Chondrocyte (in vitro differentiated cells): Measurements from ENCODE around the gene RGL4. TPM values are rescaled to one million over a fixed set of nuclear protein-coding genes. Genes with fewer than 3 reads are reported as not detected.

Experiments used
- DNase-seq: peaks from one replicate; pipeline ENCODE4 v3.0.0; 2021; ENCODE audit warnings: mixed read lengths, low spot score
- H3K27ac Mint-ChIP-seq: one replicate; pipeline ENCODE4 v1.8.0; 2021; ENCODE audit warnings: mild to moderate bottlenecking, moderate library complexity, mixed read lengths; ENCODE audit not compliant: unreplicated experiment
- H3K27me3 Mint-ChIP-seq: 2 replicates; pipeline ENCODE4 v1.8.0; 2021; ENCODE audit warnings: low read depth, mixed read lengths
- H3K36me3 Mint-ChIP-seq: 2 replicates; pipeline ENCODE4 v1.8.0; 2021; ENCODE audit warnings: low read depth, mixed read lengths
- H3K4me1 Mint-ChIP-seq: 2 replicates; pipeline ENCODE4 v1.8.0; 2021; ENCODE audit warnings: low read depth, mild to moderate bottlenecking, mixed read lengths
- H3K4me3 Mint-ChIP-seq: one replicate; pipeline ENCODE4 v1.8.0; 2021; ENCODE audit warnings: mild to moderate bottlenecking, moderate library complexity, mixed read lengths; ENCODE audit not compliant: unreplicated experiment
- H3K9me3 Mint-ChIP-seq: 2 replicates; pipeline ENCODE4 v1.8.0; 2021; ENCODE audit warnings: low read depth, mixed read lengths
- total RNA-seq: library from RNA; stranded (reverse); gene quantifications from 3 replicates; pipeline ENCODE4 v1.2.1, GENCODE V29; 2021
- TF ChIP-seq, protein P1 (sequence below): fragments of 200-600 bp; sonication (generic); IDR thresholded peaks from 2 replicates; pipeline ENCODE4 v1.5.0; 2021; ENCODE audit warnings: antibody characterized with exemption, mild to moderate bottlenecking, moderate library complexity

The RGL4 gene
- total RNA-seq, 1 donor from 2014 or later, result not detected

GRCh38 chr22:23693979-23694680 is 3.3 kb downstream of the RGL4 start:
- Mint-ChIP-seq H3K27me3 (no peaks in the 10 kb centered on the region), H3K9me3 (no peaks in the 10 kb centered on the region), H3K36me3 (peaks cover 26% of the 10 kb centered on the region), H3K4me3 (no peak overlapping the region), H3K27ac (no peak overlapping the region), H3K4me1 (no peaks in the 10 kb centered on the region)
- DNase-seq, result peak; percentile 51
- TF ChIP-seq, protein P1, sequence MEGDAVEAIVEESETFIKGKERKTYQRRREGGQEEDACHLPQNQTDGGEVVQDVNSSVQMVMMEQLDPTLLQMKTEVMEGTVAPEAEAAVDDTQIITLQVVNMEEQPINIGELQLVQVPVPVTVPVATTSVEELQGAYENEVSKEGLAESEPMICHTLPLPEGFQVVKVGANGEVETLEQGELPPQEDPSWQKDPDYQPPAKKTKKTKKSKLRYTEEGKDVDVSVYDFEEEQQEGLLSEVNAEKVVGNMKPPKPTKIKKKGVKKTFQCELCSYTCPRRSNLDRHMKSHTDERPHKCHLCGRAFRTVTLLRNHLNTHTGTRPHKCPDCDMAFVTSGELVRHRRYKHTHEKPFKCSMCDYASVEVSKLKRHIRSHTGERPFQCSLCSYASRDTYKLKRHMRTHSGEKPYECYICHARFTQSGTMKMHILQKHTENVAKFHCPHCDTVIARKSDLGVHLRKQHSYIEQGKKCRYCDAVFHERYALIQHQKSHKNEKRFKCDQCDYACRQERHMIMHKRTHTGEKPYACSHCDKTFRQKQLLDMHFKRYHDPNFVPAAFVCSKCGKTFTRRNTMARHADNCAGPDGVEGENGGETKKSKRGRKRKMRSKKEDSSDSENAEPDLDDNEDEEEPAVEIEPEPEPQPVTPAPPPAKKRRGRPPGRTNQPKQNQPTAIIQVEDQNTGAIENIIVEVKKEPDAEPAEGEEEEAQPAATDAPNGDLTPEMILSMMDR, result no peak

DNA sequence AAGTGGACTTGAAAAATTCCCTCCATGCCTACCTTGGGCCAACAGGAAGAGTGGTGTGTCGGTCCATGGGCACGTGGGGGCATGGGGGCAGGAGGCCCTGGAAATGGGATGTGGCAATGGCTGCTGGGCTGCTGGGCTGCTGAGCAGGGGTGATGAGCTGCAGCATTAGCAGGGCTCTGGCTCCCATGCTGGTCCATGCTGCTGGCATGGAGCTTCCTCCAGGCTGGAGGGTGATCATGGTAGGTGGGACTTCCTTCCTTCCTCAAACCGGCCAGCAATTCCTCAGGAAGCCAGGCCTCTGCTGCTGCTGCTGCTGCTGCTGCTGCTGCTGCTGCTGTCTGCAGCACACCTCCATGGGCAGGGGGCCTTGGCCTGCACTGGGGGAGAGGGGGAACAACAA is 4.3 kb downstream of the RGL4 start:
- TF ChIP-seq, protein P1, result no peak
- Mint-ChIP-seq H3K4me1 (no peaks in the 10 kb centered on the region), H3K27ac (no peak overlapping the region), H3K36me3 (peaks cover 27% of the 10 kb centered on the region), H3K4me3 (no peak overlapping the region), H3K9me3 (no peaks in the 10 kb centered on the region), H3K27me3 (no peaks in the 10 kb centered on the region)
- DNase-seq, result no peak

DNA sequence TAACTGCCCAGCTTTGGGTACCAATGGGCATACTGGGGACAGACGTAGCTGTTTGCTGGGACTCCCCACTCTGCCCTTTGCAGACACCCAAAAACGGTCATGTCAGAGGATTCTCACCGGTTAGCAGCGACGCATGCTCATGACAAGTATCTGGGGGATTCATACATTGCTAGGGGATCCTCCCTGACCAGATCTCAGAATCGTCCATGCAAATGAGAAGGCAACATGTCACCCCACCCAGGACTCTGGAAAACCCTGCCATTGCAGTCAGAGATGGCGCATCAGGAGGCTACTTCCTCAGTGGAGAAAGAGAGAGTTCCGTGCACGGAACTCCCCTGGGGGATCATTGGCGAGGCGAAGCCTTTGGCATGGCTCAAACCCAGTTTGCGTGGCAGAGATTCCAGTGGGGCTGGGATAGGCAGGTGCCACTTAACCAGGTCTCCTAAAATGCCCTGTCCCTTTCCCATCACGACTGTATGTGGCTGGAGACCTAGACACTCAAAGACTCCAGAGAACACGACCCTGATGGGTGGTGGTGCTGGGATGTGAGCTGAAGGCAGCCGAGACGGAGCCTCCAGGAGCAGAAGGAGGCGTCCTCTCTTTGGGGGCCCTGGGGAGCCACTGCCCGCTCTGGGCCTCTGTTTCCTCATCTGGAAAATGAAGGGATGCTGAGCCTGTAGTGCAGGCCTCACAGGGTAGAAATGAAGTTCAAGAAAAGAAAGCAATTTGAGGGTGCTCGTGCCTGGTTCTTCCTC is 4.9 kb downstream of the RGL4 start:
- Mint-ChIP-seq H3K27ac (no peak overlapping the region), H3K4me1 (peaks cover 3% of the 10 kb centered on the region), H3K4me3 (no peak overlapping the region), H3K9me3 (no peaks in the 10 kb centered on the region), H3K27me3 (no peaks in the 10 kb centered on the region), H3K36me3 (peaks cover 27% of the 10 kb centered on the region)
- peak; percentile 43 for DNase-seq
- TF ChIP-seq, protein P1, result no peak

DNA sequence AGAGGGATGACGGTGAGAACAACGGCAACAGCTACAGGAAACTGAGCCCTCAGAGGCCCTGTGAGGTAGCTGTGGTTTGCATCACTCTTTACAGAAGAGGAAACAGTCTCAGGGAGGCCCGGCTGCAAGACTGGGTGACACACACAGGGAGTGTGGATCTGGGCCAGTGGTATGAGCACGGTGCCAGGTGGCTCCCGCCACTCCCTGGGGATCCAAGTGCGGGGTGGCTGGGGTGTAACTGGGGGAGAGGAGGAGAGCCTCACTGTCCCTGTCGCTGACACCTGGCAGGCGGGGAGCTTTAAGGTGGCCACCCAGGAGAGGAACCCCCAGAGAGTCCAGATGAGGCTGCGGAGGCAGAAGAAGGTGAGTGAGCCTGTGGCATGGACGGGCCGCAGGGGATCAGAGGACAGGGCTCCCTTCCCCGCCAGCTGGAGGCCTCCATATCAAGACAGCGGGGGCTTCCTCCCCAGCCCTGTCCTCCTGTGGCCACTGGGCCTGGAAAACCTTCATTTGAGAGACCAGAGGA is 5.6 kb downstream of the RGL4 start:
- no peaks in the 10 kb centered on the region for H3K9me3 Mint-ChIP-seq
- H3K36me3 Mint-ChIP-seq, result peaks cover 28% of the 10 kb centered on the region
- no peak overlapping the region for H3K4me3 Mint-ChIP-seq
- DNase-seq, result peak; percentile 85
- TF ChIP-seq, protein P1, result no peak
- no peaks in the 10 kb centered on the region for H3K27me3 Mint-ChIP-seq
- no peak overlapping the region for H3K27ac Mint-ChIP-seq
- peaks cover 7% of the 10 kb centered on the region for H3K4me1 Mint-ChIP-seq
